Vagina (tissue), 2 donors: Measurements from ENCODE around the gene NPPB. TPM values are rescaled to one million over a fixed set of nuclear protein-coding genes. Genes with fewer than 3 reads are reported as not detected.

Experiments
- DNase-seq, 2 donors: peaks; one replicate each; pipeline ENCODE4 v3.0.0-alpha.2; 2017; ENCODE audit errors: extremely low spot score in 2 of 2
- H3K27ac ChIP-seq: fragments of 200-600 bp; sonication (generic); one replicate; pipeline ENCODE4 v1.5.1; 2019
- H3K27me3 ChIP-seq: fragments of 200-600 bp; sonication (generic); one replicate; pipeline ENCODE4 v1.5.1; 2019
- H3K36me3 ChIP-seq, 2 donors: fragments of 200-600 bp; sonication (generic); one replicate each; pipeline ENCODE4 v1.5.1; 2017 to 2019
- H3K4me1 ChIP-seq: fragments of 200-600 bp; sonication (generic); one replicate; pipeline ENCODE4 v1.5.1; 2019
- H3K4me3 ChIP-seq, 2 donors: fragments of 200-600 bp; sonication (generic); 1 replicate in 1 of 2; 2 replicates in 1 of 2; pipeline ENCODE4 v1.5.1; 2016 to 2019
- H3K9me3 ChIP-seq: fragments of 200-600 bp; sonication (generic); one replicate; pipeline ENCODE4 v1.5.1; 2019
- POLR2A ChIP-seq, 2 donors: fragments of 450-650 bp; IDR thresholded peaks; one replicate each; pipeline ENCODE4 v1.6.1; 2017; ENCODE audit warnings: antibody characterized with exemption in 2 of 2, mild to moderate bottlenecking in 2 of 2, moderate library complexity in 2 of 2
- POLR2AphosphoS5 ChIP-seq, 2 donors: sonication (generic); formaldehyde crosslinking; IDR thresholded peaks; one replicate each; pipeline ENCODE4 v1.9.0; 2017; ENCODE audit warnings: antibody characterized with exemption in 2 of 2, mild to moderate bottlenecking in 2 of 2, low read depth in 1 of 2; ENCODE audit not compliant: insufficient read depth in 1 of 2
- intact Hi-C: fragments of 100-400 bp; cut with DNase I; formaldehyde crosslinking; loops from one replicate; pipeline ENCODE4 v1.15.1; 2023
- total RNA-seq: library from RNA; depleted of rRNA; stranded (reverse); fragments of >200 nt; gene quantifications from one replicate; pipeline ENCODE4 v1.2.3, GENCODE V29; 2016
- TF ChIP-seq, protein P1 (sequence below), 3 experiments: fragments of 450-650 bp in 2 of 3; fragments of 200-600 bp in 1 of 3; sonication (generic) in 1 of 3; IDR thresholded peaks; one replicate each; pipeline ENCODE4 v1.5.1; 2017 to 2019; ENCODE audit warnings: antibody characterized with exemption in 3 of 3, mild to moderate bottlenecking in 2 of 3, moderate library complexity in 2 of 3

NPPB gene
- total RNA-seq, 1 donor from 2014 or later: not detected

DNA sequence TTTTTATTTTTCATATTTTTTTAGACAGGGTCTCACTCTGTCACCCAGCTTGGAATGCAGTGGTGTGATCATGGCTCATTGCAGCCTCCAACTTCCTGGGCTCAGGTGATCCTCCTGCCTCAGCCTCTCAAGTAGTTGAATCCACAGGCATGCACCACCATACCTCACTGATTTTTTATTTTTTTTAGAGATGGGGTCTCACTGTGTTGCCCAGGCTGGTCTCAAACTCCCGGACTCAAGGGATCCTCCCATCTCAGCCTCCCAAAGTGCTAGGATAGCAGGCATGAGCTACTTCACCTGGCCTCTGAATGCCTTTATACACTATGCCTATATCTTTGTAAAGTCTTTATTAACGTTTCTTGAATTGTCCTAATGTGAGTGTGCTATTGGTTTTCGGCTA is 10.4 kb upstream of the NPPB start:
- TF ChIP-seq POLR2AphosphoS5 (IDR thresholded peaks at IDR 0.05; ENCODE audit: insufficient read depth in 1 of 2, low read depth in 1 of 2) (no peak), POLR2A (IDR thresholded peaks at IDR 0.05) (no peak)
- TF ChIP-seq, protein P1, sequence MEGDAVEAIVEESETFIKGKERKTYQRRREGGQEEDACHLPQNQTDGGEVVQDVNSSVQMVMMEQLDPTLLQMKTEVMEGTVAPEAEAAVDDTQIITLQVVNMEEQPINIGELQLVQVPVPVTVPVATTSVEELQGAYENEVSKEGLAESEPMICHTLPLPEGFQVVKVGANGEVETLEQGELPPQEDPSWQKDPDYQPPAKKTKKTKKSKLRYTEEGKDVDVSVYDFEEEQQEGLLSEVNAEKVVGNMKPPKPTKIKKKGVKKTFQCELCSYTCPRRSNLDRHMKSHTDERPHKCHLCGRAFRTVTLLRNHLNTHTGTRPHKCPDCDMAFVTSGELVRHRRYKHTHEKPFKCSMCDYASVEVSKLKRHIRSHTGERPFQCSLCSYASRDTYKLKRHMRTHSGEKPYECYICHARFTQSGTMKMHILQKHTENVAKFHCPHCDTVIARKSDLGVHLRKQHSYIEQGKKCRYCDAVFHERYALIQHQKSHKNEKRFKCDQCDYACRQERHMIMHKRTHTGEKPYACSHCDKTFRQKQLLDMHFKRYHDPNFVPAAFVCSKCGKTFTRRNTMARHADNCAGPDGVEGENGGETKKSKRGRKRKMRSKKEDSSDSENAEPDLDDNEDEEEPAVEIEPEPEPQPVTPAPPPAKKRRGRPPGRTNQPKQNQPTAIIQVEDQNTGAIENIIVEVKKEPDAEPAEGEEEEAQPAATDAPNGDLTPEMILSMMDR (IDR thresholded peaks at IDR 0.05): no peak
- no peak overlapping the region for H3K27ac ChIP-seq
- intact Hi-C loops: no loop called here
- no peak for DNase-seq
- H3K36me3 ChIP-seq: no peaks in the 10 kb centered on the region
- H3K9me3 ChIP-seq: no peaks in the 10 kb centered on the region
- no peak overlapping the region for H3K4me3 ChIP-seq
- H3K27me3 ChIP-seq: no peaks in the 10 kb centered on the region
- H3K4me1 ChIP-seq: no peaks in the 10 kb centered on the region

DNA sequence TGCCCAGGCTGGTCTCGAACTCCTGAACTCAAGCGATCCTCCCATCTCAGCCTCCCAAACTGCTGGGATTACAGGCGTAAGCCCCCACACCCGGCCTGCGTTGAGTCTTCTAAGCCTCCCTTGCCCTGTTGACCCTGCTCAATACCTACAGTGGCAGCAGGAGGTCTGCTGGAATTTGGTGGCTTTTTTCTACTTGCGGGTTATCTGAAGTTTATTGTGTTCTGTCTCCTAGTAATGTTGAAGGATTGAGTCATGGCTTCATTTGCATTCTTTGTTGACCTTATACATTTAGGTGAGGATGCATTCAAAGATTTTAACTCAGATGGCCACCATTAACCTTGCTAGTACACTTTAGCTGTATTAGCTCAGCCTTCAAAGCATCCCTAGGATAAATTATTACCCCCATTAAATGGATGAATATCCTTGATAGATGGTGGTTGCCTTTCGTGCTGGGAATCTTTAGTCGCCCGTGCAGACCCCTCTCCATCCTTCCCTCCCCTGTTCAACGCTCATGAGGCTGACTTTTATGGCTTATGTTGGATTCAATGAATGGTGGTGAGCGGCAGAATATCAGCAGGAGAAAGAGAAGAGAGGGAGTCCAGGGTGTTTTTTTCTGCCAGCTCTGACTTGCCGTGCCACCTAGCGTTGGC is 9.7 kb upstream of the NPPB start:
- Histone ChIP-seq H3K27ac (no peak overlapping the region), H3K27me3 (no peaks in the 10 kb centered on the region), H3K36me3 (no peaks in the 10 kb centered on the region), H3K4me1 (no peaks in the 10 kb centered on the region), H3K9me3 (no peaks in the 10 kb centered on the region), H3K4me3 (no peak overlapping the region)
- no peak for DNase-seq
- TF ChIP-seq POLR2A (IDR thresholded peaks at IDR 0.05) (no peak), POLR2AphosphoS5 (IDR thresholded peaks at IDR 0.05; ENCODE audit: insufficient read depth in 1 of 2, low read depth in 1 of 2) (no peak)
- TF ChIP-seq, protein P1 (IDR thresholded peaks at IDR 0.05): no peak
- intact Hi-C loops: no loop called here

DNA sequence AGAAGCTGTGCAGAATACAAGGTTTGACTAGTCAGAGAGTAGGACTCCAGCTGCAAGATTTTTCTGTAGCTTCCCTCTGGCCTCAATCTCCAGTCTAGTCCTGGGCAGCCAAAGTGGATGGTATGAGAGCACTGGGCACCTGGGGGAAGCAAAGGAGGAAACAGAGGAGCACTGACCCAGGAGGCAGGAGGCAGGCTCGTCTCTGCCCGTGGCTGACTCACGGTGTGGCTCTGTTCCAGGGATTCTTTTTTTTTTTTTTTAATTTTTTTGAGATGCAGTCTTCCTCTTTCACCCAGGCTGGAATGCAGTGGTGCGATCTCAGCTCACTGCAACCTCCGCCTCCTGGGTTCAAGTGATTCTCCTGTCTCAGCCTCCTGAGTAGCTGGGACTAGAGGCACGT is 4.1 kb upstream of the NPPB start:
- no peak for DNase-seq
- intact Hi-C loops: no loop called here
- no peak overlapping the region for H3K4me3 ChIP-seq
- H3K36me3 ChIP-seq: no peaks in the 10 kb centered on the region
- H3K27me3 ChIP-seq: no peaks in the 10 kb centered on the region
- H3K9me3 ChIP-seq: no peaks in the 10 kb centered on the region
- no peak for TF ChIP-seq POLR2AphosphoS5 (IDR thresholded peaks at IDR 0.05; ENCODE audit: insufficient read depth in 1 of 2, low read depth in 1 of 2)
- TF ChIP-seq, protein P1 (IDR thresholded peaks at IDR 0.05): no peak
- TF ChIP-seq POLR2A (IDR thresholded peaks at IDR 0.05): no peak
- no peak overlapping the region for H3K27ac ChIP-seq
- no peaks in the 10 kb centered on the region for H3K4me1 ChIP-seq

DNA sequence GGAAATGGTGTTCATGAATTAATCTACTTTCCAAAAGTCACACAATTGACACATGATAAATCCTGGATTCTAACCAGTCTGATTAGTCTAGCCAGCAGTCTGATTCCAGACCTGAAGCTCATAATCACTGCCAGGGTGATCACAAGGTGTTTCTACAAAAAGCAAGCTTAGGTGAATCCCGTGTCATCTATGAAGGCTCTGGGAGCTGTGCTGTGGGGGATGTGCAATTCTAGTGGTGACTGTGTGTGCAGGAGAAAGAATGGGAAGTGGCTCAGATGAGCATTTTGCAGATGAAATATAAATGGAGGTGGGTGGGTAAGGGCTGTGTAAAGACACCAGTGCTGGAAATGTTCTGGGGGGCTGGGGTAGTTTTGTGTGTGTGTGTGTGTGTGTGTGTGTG is 1.8 kb upstream of the NPPB start:
- intact Hi-C loops: no loop called here
- no peak for TF ChIP-seq POLR2AphosphoS5 (IDR thresholded peaks at IDR 0.05; ENCODE audit: insufficient read depth in 1 of 2, low read depth in 1 of 2)
- TF ChIP-seq, protein P1 (IDR thresholded peaks at IDR 0.05): no peak
- TF ChIP-seq POLR2A (IDR thresholded peaks at IDR 0.05): no peak
- Histone ChIP-seq H3K4me3 (no peak overlapping the region), H3K36me3 (no peaks in the 10 kb centered on the region), H3K4me1 (no peaks in the 10 kb centered on the region), H3K27me3 (no peaks in the 10 kb centered on the region), H3K27ac (no peak overlapping the region), H3K9me3 (no peaks in the 10 kb centered on the region)
- no peak for DNase-seq

GRCh38 chr1:11860083-11860482 is 1.3 kb upstream of the NPPB start:
- TF ChIP-seq POLR2AphosphoS5 (IDR thresholded peaks at IDR 0.05; ENCODE audit: insufficient read depth in 1 of 2, low read depth in 1 of 2) (no peak), POLR2A (IDR thresholded peaks at IDR 0.05) (no peak)
- TF ChIP-seq, protein P1 (IDR thresholded peaks at IDR 0.05): no peak
- H3K36me3 ChIP-seq: no peaks in the 10 kb centered on the region
- H3K4me1 ChIP-seq: no peaks in the 10 kb centered on the region
- no peaks in the 10 kb centered on the region for H3K9me3 ChIP-seq
- H3K27me3 ChIP-seq: no peaks in the 10 kb centered on the region
- H3K4me3 ChIP-seq: no peak overlapping the region
- intact Hi-C loops: no loop called here
- DNase-seq: no peak
- H3K27ac ChIP-seq: no peak overlapping the region
